LHCN-M2 (cell line): Measurements from ENCODE around the gene PIK3AP1. TPM values are rescaled to one million over a fixed set of nuclear protein-coding genes. Genes with fewer than 3 reads are reported as not detected.

Experiments used
- DNase-seq: peaks from one replicate; pipeline ENCODE4 v3.0.0-alpha.2; 2012; ENCODE audit warnings: low read depth
- total RNA-seq: library from RNA; depleted of rRNA; stranded (reverse); fragments of >200 nt; gene quantifications from 2 replicates; pipeline ENCODE4 v1.2.3, GENCODE V29; 2014

PIK3AP1 gene
- total RNA-seq, 1 experiment from 2014 or later, result 0.11 TPM

DNA sequence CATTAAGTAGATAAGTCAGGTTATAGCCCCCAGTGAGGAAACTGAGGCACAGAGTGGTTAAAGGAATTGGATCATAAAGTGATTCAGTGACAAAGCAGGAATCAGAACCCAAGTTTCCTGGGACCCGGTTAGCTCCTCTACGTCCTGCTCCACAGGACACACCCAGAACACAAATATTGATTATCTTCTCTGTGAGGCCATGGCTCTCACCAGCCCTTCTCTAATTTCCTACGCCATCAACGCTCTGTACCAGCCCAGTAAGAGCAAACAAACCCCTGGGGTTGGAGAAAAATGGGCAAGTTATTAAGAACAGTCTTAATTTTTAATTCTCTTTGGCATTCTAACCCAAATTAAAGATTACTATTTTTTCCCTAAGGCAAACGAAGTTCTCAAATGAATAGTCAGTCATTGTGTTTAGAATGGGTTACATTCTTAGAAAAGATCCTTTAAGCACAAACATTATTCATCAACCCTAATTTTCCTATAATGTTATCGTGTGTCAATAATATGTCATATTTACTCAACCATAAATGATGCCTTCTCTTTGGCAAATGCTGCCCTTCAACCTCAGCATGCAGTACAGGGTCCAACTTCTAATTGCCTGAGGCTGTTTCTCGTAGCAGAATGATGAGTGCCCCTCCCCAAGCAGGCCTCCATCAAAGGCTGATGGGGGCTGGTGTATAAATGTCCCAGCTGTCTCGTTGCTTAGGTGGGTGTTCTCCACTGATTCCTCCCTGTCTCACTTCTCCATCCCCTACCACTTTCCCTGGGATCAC is 108.1 kb downstream of the PIK3AP1 start:
- no peak for DNase-seq

DNA sequence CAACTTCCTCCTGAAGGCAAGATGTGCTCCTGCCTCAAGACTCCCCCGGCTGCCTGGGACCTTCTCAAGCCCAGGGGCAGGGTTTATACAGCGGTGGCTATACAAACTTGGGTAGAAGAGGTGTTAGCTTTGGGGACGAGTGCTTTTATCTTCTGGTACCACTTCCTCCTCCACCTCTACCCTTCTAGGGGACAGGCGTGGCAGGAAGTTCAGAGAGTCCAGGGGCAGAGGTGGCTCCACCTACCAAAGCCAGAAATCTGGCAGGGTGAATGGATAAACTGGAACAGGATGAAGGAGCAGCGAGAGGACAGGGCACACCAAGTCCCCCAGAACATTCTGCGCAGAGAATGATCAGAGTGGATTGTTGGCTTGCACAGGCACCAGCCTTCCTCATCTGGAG is 109.5 kb downstream of the PIK3AP1 start:
- DNase-seq, result no peak

DNA sequence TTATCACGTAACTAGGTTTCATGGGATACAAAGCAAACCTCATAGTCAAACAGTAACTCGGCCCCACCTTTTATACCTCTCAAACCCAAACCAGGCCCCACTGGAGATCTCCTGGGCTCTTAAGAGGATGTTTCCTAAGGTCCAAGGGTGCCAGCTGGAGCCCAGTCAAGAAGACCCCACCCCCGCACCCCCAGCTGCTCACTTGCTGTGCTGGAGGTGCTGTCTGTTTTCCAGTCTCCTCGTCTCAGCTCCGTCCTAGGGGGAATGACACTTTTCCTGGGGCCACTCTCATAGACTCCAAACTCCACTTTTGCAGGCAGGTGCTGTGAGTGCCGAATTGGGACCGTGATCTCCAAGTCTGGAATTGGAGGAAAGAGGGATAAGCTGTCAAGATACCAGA is 110.8 kb downstream of the PIK3AP1 start:
- DNase-seq, result no peak

DNA sequence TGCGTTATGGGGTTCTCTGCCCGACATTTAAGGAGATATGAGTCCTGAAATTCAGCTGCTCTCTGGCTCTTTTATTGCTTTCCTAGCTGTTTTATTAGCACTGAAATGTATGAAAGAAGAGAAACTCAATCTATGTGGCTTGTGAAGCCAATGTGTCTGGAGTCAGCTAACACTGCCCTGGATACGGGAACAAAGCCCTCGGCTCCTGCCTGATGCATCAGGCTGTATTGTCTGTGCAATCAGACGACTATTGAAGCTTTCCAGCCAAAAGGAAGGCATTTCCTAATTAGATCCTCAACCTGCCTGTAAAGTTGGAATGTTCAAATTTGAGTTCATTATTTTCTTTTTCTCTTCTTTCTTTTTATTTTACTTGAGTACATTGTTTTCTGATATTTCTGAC is 111.5 kb downstream of the PIK3AP1 start:
- DNase-seq, result no peak

DNA sequence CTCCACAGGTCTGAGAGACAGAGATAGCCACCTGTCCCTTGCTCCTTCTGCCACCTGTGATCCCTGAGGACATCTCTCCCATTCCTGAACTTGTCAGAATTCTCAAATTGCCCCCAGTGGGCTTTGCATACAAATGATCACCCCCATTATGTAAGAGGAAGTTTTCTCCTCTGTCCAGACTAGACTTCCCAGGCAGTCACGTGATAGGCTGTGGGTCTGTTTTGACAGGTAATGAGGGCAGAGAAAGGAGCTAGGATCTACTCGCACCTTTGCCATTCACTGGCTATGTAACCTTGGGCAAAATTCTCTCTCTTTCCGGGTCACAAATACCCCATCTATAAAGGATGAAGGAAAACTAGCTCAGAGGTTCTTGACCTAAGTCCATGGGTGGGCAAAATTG is 112.1 kb downstream of the PIK3AP1 start:
- no peak for DNase-seq

DNA sequence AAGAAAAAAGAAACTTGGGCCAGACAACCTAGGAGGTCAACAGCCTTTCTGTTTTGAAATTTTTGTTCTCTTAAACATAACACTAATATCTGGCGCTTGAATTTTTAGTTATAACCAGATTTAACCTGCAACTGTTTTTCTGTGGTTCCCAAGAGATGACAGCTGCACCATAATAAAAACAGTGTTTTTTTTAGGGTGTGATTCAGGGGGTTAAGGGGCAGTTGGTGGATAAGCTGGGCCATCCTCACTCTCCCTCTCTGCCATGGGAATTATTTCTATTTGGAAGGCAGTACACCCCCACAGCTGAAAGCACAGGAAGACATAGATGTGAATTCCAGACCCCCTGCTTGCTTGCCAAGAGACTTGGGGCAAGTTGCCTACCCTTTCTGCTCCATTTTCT is 113.4 kb downstream of the PIK3AP1 start:
- DNase-seq, result peak; percentile 90

DNA sequence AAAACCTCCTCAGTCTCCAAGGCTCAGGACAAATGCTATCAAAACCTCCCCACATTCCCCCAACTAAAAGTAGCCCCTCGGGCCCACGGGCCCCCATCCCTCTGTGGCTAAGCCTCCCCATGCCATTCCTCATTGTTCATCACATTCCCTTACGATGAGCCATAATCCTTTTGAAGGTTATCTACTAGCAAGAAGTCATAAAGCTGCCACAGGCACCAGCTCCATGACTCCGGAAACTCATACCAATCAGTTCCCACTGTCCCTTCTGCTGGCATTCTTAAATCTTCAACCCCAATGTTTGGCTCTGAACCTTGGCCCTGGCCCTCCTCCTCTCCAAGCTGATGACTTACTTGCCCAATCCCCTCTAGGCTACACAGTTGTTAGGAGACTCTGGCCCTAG is 114.1 kb downstream of the PIK3AP1 start:
- peak; percentile 83 for DNase-seq

DNA sequence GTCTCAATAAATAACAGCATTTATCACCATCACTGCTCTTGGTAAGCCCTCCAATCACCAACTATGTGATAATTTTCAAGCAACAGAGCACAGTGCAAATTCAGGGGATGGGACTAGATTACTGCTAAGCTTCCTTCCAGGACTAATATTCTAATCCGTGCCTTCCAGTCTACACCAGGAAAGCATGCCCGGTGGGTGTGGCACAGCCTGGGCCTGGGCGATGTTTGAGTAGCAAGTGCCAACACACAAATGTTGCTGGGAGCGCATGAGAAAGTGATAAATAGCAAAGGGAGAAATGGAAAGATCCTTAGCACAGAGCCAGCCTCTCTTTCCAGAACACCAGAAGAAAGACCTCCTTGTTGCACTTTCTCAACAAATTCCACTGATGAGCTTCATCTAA is 120.0 kb downstream of the PIK3AP1 start:
- no peak for DNase-seq

DNA sequence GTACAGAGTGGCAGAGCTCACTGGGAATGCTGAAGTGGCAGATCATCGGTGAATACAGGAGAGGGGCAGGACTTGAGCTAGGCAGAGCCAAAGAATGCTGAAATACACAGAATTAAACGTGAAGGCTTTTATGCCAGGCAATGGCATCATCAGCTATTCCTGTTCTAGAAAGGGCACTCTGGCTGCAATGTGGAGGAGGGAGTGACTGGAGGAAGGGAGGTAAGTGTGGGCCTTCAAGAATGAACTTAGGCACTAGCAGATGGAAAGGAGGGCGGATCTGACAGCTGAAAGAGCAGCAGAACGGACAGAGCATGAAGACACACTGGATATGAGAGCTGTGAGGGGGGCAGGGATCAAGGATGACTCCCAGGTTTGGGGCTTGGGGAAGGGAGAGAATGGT is 121.5 kb downstream of the PIK3AP1 start:
- no peak for DNase-seq

DNA sequence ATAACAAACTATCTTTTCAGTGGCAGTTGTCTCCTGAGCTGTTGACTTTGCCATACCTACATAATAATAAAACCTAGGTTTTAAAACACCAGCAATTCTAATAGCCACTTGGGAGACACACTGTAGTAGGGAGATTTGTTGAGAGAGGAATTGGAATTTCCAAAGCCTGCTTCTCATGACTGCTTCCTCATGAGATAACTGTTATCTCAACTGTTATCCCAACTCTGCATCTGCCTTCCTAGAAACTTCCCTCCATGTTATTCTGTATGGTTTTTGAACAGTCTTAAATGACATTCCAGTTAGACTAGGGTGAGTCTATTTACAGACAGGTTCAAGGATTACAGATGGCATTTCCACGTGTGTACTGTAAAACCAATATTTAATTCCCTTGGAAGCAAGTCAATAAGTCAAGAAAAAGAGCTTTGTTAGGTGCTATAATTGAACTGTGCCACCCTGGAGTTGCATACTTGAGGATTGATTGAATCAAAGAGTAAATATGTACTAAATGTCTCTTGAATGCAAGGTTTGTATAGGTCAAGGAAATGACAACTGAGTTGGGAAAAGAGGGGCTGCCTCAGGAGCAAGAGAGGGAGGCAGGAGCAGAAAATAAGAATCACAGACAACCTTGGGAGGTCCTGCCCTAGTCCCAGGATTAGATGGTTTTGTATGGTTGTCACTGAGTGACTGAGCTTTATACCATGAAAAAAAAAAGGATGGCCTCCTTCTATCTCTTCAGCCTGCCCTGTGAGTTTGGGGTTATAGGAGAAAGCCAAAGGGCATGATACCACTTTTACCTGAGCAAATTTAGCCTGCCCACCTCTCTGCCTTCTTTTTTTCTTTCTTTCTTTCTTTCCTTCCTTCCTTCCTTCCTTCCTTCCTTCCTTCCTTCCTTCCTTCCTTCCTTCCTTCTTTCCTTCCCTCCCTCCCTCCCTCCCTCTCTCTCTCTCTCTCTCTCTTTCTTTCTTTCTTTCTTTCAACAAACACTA is 123.6 kb downstream of the PIK3AP1 start:
- DNase-seq, result no peak

DNA sequence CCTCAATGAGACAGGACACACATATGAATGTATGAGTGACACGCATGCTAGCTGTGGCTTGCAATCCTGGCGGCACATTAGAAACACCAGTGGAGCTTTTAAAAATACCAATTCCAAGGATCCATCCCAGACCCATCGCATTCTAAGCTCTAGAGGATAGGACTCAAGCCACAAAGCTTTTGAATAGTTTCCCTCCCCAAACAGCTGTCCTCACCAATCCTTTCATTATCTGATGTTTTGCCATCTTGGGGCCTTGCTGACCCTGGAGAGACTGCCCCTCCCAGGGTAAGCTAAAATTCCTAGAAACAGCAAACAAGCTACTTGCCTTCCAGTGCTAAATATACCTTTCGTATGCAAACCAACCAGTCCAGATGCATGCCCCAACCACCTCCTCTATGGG is 124.6 kb downstream of the PIK3AP1 start:
- DNase-seq, result no peak

DNA sequence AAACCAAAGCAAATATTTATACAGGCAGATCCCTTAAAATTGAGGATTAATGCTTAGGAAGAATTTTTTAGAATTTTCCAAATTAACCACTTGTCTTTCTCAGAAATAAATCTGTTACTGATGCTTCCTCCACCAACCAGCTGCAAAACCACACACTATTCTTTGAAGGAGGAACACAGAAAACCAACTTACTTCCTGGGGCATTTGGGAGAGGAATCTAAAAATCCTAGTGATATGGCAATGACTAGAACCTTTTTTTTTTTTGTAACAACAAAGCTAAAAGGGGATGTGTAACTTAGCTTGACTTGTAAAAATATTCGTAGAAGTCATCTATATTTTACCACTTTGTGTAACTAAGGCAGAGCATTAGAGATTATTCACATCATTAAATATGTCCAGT is 128.4 kb downstream of the PIK3AP1 start:
- DNase-seq, result no peak

DNA sequence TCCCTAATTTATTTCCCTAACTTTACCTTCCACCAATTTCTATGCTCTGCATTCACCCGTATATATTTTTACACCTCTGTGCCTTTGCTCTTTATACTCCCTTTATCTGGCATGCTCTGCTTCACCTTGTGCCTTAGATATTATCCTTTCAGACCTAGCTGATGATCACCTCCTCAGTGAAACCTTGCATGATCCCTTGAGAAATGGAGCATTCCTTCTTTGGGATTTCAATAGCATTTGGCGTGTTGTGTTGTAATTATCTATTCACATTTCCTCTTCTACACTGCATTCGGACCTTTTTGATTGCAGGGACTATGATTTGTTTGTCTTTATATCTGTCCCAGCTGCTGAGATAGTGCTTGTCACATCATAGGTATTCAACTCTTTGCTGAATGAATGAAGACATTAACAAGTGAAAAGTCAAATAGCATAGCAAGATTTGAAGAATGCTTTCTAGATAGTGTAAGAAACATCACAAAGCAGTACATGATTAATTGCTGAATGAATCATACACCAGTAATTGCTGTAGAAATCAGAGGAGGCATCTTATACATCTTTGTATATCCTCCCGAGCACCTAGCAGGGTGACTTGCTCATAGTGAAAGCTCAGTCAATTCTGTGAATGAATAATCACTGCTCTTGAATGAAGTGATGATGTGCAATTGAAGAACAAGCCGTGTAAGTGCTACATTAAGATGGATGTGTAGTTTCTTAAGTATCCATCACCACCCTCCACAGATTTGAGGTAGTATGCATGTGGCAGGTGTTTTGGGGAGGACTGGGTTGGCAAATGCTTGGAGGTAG is 131.5 kb downstream of the PIK3AP1 start:
- DNase-seq, result no peak

DNA sequence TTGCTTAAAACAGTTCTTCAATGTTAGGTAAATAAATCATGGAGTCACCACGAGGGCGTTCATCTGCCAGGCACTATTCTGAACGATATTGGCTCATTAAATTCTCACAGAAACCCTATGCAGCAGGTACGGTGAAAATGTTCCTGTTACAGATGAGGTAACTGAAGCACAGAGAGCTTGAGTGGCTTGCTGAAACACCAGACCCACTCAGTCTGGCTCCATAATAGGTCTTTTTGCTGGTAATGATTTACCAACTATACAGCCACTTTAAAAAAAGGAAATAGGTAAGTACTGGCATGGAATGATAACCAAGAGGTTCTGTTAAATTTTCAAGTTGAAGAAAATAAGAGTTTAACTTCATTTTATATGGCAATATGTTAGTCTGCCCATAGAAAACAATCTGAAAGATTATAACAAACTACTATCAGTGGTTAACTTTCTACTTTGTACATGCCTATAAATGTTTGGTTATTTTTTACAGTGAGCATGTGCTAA is 132.2 kb downstream of the PIK3AP1 start:
- no peak for DNase-seq

DNA sequence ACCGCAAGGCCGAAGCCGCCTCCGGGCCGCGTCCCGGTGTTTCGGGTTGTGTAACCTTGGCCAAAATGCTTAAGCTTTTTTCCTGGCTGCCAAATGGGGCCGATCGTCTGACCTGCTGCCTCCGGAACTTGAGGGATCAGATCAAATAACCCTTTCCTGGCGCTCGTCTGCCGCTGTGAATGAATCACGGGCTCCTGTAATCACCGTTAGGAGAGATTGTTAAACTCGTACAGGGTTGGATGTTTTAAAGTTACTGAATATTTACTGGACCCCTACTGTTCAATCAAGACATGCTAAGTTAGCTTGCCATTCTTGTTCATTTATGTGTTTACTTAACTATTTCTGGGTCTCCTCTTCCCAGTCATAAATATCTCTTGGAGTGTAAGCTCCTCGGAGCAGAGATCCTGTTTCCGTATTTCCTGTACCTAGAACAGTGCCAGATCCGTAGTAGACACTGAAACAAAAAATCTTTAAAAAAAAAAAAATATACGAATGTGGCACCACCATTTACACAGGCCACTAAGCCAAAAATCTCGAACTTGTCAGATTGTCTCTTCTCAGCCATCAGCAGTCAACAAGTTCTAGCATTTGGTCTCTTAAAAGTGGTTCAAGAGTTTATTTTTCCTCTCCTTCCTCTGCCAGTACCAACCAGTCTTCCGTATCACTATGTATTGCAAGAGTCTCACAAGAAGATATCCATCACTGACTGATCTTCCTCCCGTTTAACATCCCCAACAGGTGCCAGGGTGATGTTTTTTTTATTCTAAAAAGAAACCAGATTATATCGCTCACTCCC is 132.9 kb downstream of the PIK3AP1 start:
- peak; percentile 85 for DNase-seq

DNA sequence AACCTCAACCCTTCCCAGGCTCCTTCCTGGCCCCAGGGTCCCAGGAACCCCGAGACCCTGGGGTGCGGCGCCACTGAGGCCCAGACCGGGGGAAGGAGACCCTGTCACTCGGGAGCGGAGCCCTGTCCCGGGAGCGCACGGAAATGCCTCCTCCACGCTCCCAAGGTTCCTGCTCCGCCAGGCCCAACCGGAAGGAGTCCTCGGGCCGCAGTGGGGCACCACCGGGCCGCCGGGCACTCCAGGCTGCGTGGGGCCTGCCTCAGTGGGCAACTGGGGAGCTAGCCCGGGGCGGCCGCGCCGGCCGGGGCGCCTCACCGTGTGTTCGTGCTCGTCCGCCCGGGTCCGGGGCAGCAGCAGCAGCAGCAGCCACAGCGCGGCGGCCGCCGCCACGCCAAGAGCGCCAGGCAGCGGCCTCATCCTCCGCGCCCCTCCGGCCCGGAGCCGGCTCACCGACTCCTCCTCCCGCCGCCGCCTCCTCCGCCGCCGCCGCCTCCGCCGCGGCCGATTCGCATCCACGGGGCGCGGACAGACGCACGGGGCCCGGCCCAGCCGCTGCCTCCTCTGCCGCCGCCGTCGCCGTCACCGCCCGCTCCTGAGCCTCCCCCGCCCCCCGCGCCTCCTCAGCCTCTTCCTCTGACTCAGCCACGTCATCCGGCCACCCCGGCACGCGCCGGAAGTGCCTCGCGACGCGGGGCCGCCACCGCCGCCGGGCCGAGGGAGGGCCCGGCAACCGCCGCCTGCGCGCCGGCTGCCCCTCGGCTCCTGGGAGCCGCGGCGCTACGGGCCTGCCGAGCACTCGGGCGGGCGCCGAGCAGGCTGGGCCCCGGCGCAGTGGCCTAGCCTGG is 133.7 kb downstream of the PIK3AP1 start, which contains the start of gene TM9SF3:
Gene TM9SF3, minus strand, starts transcription at position 594 of the 845 bp plus-strand sequence. Its CDS starts 177 bp downstream, at position 417.
- peak; percentile 87 for DNase-seq

DNA sequence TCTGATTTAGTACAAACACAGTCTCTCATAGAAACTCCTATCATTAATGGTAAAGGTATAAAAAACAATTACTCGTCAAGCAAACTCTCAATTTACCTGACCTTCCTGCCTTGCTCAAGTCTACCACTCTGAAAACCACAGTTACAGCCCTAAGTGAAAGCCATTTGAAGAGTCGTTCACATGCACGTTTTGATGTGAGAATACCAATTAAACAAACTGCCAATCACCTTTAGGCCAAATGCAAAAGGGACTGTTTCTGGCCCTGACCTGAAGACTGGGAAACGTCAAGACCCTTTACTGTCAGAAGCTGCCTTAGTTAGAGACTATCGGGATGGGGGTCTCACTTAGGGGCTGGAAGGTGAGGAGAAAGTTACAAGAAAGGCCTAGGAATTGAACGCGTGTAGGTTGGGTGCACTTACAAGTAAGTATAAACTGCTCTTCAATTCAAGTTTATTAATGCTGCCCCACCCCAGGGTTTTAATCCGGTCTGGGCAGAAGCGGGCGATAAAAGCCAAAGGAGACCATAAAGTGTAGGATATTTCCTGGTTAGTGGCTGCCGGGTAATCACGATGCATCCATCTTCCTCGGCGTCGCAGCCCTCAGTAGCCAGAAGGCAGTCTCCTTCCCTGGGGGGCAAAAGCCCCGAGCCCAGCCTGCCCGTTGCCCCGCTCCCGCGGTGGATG is 134.4 kb downstream of the PIK3AP1 start:
- no peak for DNase-seq

DNA sequence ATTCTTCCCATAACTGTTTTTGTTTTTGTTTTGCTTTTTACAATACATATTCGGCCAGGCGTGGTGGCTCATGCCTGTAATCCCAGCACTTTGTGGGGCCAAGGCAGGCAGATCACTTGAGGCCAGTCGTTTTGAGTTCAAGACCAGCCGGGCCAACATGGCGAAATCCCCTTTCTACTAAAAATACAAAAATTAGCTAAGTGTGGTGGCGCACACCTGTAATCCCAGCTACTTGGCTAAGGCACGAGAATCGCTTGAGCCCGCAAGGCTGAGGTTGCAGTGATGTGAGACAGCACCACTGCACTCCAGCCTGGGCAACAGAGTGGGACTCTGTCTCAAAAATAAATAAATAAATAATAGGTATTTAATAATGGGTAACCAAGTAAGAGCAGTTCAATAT is 135.8 kb downstream of the PIK3AP1 start:
- no peak for DNase-seq

DNA sequence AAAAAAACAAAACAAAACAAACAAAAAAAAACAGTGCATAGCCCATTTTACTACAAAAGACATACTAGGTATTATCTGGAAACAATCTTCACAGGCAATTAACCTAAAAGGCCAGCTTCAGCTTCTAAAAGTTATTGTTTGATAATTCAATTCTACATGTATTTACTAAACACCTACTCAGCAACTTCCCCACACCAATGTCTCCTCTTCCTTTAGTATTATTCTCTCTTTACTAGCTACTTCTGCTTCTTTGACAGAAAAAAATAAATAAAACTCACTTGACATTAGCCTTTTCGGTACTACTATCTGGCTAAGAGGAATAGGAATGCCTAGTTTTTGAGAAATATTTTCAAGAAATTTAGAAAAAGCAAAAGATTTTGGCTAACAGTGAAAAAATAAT is 136.3 kb downstream of the PIK3AP1 start:
- DNase-seq, result no peak
